ENCODE measurements around the gene KIAA0930.
"Not testable (repeated sequence)": the region's sequence is repeated elsewhere in the genome, so short reads cannot be mapped to it uniquely, and the experiment has no call there.

The KIAA0930 gene

DNA sequence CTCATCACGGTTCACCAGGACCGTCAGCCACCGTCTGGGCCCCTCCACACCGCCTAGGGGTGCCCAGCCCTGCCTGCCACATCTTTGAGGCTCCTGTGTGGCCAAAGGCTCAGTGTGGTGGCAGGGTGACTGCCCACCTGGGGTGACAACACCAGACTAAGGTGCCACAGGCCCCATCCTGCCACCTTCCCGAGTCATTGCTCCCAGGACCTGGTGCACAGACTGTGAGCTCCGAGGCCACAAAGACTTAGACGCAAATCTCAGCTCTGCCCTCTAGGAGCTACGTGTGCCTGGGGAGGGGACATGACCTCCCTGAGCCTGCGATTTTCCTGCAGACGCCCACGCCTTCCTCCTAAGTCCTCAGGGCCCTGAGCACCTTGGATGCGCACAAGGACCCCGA is 36.5 kb downstream of the KIAA0930 start:
- DNase-seq: no peak

DNA sequence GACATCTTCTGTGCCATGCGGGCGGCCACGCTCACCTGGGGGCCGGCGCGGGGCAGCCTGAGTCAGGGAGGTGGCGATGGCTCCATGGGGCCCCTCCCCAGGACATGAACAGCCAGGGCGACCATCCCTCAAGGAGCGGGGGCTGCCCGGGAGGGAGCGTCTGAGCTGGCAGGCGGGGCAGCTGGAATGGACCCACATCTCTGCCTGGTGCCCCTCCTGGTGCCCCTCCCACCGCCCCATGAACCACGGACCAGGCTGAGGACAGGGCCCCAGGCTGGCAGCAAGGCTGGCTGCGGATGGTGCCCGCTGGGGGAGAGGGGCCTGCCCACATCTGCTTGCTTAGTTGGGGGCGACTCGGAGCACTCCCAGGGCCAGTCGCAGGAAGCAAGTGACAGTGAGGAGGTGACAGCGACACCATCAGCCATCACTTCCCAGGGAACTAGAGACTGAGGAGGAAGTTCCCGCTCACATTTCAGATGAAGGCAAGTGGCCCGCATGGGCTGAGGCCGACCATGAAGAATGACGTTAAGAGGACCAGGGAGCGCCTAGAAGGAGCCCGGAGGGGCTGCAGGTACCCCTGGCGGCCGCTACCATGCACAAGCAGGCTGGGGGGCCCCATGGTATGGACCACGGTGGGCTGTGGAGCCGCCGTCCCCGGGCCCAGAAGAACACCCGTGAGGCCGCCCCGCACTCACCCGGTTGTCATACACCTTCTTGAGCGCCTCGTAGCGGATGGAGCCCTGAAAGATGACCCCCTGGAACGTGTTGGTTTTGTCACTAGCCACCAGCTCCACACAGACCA is 37.3 kb downstream of the KIAA0930 start:
- no peak for DNase-seq

DNA sequence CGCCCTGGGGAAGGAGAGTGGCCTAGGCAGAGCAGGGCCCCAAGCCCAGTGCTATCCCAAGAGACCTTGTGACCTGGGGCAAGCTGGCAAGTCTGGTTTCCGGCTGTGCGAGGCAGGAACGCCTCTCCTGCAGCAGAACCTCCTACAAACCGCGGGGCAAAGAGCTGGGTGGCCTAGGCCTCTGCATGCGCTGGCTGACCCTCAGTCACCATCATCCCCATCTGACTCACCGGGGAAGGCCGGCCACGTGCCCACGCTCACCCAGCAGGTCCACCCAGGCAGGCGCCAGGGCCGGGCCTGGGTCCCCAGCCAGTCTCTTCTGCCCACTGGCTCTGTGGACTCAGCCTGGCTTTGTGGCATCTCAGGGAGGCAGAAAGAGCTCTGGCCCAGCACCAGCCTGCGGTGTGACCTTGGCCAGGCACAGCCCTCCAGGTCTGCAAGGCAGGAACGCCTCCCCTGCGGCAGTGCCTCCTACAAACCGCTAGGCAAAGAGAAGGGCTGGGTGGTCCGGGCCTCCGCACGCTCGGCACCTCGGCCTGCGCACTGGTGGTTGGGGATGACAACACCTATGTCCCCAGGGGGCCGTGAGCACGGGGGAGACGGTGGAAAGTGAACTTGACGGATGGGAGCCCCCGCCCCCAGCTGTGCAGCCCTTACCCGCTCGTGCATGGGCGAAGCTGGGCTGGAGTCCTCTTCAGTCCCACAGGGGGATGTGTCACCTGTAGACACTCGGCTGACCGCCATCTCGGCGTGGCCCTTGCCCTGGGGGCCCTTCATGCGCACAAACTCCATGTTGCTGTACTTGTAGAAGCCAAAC is 38.2 kb downstream of the KIAA0930 start:
- DNase-seq: no peak

DNA sequence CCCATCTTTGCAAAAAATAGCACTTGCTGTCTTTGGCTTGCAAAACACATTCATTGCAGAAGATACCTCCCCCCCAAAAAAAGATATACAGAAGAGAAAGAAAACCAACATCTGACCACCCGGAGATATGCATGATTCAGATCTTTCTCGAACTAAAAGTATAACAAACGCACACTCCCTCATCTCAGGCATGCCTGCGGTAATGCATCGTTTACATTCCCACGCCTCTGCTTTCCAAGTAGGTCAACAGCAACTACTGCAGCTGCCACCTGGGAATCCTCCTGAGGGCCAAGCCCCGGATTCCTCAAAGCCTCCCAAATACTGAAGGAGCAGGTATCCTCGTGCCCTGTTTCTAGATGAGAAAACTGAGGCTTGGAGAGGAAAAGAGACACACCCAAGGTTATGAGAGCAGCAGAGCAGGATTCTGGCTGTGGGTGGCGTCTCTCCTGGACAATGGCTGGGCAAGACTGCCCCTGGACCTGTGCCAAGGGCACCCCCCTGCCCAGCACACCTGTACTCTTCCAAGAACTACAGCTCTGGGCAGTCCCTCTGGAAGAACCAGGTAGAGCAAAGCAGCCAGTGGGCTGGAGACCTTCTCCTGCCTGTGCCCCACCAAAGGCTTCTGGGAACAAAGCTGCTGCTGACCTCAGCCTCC is 38.9 kb downstream of the KIAA0930 start:
- DNase-seq: no peak

DNA sequence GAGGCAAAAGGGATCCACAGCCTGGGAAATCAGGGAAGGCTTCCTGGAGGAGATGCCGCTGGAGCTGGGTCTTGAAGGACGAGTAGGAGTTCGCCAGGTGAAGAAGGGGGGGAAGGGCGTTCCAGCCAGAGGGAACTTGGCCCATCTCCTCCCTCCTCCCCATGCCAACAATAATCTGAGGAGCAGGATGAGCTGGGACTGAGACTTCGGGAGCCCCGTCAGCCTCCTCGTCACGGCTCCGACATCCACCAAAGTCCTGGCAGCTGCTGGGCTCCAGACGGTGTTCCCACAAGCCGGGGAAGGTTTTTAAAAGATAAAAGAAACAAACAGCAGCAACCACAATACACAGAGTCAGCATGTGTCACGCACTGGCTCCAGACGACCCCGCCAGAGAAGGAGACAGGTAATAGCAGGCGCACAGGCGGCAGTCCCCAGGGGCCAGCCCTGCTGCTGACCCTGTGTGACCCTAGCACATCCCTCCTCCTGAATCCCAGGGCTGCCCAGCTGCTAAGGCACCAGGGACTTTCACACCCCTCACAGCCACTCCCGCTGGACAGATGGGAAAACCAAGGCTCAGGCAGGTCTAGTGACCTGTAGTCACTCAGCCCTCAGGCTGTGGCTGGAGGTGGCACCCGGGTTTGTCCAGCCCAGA is 39.7 kb downstream of the KIAA0930 start:
- peak in 1 of 51 donors; percentile 32 for DNase-seq

DNA sequence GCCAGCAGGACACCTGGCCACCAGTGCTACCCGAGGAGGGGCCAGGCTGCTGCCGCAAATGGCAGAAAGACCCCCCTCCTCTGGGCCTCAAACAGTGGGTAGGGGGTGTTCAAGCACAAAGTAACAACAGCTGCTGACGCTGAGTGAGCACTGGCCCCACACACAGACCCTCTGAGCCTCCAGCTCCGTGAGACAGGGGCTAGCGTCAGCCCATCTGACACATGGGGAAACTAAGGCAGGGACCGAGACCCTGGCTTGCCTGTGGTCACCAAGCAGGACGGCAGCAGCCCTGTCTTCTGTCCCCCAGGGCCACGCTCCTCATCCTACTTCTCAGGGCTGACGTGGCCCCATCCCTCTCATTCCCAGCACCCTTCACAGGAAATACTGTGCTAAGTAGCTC is 40.5 kb downstream of the KIAA0930 start:
- no peak for DNase-seq

DNA sequence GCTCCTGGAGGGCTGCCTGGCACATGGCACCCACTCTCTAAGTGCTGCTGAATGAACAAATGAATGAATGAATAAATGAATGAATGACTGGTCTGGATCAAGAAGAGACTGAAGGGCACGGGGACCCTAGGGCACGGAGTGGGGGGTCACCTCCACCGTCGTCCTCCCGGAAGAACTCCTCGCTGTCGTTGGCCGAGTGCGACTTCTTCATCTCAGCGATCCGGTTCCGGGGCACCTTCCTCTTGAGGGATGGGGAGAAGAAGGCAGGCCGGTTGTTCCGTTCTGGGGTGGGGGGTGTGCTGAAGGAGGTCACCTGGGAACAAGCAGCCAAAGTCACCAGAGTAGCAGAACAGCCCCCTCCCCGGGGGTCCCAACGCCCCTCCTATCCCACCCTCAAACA is 41.0 kb downstream of the KIAA0930 start:
- no peak for DNase-seq

DNA sequence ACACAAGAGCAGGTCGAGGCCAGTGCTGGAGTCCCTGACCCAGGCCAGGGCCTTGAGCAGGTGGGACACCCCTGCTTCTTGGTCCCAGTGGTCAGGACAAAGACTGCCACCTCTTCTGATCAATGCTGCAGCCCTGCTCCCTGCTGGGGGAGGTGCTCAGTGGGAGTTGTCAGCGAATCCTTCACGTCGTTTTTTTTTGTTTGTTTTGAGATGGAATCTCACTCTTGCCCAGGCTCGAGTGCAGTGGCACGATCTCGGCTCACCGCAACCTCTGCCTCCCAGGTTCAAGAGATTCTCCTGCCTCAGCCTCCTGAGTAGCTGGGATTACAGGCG is 42.3 kb downstream of the KIAA0930 start:
- no peak for DNase-seq

DNA sequence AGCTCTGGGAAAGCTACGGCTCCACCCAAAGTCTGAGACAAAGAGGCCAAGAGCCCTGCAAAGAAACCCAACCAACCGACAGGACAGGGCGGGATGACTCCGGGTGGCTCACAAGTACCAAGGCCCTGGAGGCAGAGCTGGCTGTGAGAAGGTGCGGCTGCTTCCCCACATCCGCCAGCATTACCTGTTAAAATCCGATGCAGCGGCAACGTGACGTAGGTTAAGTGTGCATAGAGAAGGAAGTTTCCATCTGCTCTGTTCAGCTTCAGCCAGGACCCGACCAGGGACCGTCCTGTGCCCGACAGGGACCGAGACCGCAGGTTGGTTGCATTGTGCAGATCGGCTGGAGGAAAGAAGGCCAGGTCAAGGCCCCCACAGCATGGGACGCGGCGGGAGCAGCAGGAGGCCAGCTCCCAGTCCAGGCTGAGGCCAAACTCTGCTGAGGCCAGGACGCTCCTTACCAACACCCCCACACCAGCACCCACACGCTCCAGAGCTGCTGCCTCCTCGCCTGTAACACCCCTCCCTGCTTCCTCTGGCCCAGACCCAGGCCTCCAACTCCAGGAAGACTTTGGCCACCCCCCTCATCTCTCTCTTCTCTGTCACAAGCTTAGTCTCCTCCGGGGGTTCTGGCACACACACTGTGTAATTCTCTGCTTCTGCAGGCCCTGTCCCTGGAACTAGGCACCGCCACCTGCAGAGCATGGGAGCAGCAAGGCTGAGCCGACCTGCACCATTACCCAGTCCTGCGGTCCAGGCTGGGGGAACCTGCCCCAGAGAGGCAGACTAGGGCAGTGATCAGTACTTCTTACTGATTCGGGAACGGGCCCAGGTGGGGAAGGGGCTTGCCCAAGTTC is 42.9 kb downstream of the KIAA0930 start:
- DNase-seq: no peak

DNA sequence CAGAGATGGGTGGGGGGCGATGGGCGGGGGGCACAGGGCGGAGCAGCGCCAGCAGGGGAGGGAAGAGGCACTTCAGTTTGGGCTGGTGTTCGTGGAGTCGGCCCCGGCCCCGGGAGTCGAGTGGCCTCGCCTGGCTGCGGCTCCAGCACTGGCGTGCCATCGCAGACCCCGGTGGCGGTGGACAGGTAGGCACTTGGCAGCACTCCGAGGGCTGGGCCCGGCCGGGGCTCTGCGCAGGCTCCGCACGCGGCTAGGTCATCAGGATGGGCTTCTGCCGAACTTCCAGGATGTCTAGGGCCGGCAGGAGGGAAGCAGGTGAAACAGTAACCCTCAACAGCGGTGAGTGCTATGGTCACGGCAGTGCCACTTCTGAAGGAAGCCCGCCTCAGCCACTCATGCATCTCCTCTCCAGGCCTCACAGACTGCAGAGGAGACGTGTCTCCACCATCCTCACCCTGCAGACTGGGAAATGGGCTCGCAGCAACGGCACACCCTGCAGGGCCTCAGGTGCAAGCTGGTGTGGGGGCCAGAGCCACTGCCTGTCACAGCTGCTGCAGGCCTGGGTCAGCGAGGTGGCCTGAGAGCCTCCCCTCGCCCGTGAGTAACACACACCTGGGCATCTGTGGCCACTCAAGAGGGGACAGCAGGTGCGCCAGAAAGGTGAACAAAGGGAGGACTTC is 43.6 kb downstream of the KIAA0930 start:
- DNase-seq: no peak

DNA sequence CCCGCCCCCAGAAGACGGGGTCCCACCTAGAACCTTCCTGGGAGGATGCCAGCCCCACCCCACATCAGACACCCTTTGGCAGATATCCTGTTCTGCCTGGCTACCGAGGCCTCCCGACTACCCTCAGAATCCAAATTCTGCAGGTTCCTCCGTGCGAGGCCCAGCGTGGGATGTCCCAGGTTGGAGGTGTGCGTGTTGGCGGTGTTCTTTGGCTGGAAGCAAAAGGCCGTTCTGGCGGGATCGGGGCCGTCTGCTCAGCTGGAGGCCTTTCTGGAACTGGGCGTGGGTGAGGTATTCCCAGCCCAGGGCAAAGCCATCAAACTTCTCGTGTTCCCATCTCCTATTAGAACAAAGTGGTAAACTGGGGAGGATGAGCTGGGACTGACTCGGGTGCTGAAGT is 44.4 kb downstream of the KIAA0930 start:
- DNase-seq: no peak

DNA sequence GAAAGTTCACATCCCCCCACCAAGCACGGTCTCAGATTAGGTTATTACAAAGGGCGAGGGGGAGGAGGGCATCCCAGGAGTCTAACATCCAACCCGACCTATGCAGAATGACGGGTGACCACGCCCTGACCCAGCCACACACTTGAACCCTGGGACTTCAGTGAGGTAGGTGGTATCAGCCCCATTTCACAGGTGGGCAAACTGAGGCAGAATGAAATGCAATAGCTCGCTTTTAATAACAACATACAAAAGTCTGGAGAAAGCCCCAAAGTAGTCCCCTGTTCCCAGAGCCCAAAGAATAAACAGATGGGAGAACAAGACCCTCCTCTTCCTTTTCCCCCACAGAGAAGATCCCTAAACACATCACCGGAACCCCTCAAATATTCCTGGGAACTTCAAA is 45.1 kb downstream of the KIAA0930 start:
- DNase-seq: no peak

DNA sequence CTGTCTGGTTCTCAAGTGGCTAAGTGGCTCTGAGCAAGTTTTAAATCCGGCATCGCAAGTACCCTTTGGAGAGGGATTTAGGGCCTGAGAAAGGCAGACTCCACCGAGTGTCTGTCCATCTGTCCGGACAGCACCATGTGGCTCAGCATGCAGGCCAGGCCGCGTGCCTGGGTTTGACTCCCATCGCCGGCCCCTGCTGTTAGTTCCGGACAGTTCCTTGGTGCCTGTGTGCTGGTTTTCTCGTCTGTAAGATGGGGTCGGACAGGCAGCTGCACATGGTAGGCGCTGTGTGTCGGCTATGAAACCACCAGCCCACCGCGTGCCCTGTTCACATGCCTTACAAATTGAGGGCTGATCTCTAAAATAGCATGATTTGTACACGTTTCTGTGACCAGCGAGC is 46.0 kb downstream of the KIAA0930 start:
- DNase-seq: no peak

DNA sequence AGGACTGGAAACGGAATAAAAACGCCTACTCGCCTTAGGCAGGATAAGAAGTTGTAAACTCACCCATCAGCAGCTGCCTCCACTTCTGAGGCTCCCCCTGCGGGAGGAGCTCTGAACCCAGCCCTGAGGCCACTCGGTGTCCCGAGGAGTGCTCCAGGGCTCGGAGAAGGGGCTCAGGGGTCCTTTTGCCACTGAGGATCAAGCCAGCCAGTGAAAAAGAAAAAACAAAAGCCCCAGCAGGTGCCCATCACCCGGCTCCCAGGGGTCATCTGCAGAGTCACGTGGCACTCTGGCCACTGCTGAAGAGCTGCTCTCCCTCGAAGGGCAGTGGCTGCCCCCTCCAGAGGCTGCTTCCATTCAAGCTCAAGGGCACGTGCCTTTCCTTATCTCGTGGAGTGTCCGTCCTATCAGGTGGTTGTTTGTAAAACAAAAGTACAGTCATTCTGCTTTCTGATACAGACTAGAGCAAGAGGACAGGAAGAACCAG is 48.0 kb downstream of the KIAA0930 start:
- no peak for DNase-seq

DNA sequence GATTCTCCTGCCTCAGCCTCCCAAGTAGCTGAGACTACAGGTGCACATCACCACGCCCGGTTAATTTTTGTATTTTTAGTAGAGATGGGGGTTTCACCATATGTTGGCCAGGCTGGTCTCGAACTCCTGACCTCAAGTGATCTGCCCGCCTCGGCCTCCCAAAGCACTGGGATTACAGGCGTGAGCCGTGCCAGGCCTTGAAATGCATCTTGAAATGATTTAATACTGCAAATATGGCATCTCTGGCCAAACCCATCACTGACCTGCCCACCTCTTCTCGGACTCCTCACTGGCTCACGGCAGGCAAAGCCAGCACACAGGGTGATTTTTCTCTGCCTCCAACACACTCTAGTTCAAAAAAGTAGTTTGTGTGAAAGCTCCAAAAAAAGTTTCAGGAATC is 48.9 kb downstream of the KIAA0930 start:
- not testable (repeated sequence) for DNase-seq

DNA sequence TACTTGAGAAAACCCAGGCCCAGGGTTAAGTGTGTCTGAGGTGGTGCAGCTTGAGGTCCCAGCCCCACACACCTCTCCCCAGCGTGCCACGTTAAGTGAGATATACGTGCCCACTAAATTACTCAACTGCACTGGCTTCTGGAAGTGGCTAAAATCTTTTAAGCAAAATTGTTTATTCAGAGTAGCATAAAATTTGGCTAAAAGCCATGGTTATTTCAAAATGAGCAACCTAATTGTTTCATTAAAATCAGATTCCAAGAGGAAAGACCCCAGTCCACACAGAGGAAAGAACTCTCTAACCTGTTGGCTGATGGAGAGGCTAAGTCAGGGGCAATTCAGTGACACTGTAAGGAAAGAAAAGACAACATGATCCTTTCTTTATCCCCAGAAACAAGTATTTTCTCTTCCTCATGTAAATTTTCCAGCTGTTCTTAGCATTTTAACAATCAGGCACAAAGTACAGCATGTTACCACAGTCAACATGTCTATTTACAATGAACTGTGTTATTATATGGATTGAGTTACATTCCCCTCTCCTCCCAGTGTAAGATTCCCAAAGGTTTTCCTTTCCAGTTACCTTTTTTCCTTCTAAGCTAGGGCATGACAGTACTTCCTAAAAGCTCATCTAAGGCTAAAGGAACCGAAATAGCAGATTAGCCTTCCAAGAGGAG is 50.4 kb downstream of the KIAA0930 start:
- DNase-seq: no peak

DNA sequence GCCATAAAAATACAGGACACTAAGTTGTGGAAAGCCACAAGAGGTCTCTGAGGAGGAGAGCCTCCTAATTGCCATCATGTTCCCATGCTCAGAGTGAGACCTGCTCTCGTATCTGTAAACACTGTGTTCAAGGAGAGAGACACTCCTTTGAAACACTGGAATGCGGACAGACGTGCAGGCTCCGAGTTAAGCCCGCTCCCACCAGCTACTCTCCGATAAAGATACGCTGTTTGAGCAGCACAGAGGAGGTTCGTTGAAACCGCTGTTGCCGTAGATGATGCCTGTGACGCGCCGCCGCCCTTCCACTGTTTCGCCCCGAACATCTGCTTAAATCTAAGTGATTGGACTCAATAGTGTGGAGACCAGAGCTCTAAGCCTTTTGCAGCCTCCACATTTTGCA is 51.9 kb downstream of the KIAA0930 start:
- no peak for DNase-seq

DNA sequence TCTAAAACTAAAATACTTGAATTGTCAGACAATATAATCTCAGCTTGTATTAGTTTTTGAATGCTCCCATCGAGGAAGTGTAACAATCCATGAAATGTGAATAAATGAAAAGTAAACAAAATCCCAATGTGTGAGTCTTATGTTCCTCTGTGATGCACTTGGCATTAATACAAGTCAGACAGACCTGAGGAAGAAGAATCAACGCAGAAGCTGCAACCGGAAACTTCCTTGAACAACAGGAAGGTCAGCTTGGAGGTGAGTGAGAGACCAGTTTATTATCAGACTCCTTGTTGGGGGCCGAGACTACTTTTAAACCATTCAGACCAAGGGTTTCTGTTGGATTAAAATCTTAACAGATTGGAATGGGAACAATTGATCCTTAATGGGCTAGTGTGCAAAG is 52.8 kb downstream of the KIAA0930 start:
- no peak for DNase-seq

DNA sequence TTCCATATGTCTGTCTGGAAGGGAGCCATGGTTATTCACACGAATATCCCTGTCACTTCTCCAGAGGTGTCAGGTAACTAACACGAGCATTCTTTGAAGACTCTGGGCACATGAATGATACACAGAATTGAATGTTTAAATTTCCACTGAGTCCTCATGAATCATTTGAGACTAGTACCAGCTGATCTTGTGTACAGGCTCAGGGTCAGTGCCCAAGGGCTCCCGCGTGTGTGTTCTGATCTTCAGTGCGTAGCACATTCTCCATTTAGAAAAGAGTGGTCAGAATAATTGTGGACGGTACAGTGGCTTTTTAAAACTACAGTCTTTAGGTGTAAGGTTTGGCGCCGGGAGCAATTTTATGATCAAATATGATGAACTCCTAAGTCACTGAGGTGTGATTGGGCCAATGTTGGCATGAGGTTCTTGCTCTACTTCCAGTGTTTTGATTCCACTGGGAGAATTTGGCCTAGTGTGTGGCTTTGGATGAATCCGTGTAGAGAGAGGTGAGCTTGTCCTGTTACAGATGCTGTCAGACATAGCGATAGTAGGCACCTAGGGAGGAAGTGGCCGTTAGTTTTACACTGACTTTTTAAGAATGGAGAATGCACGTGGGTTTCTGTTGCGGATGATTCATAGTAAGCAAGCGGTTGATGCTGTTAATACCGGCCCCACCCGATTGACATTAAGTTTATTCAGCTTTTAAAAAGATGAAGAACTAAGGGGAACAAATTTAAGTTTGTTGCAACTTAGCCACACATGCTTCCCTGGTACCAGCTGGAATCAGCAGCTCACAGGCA is 54.8 kb downstream of the KIAA0930 start:
- DNase-seq: no peak

Data from hypothalamus (tissue), 51 donors.